ENCODE results near the gene OTOF. TPM values are rescaled to one million over a fixed set of nuclear protein-coding genes. Genes with fewer than 3 reads are reported as not detected.
"Not testable (repeated sequence)": the region's sequence is repeated elsewhere in the genome, so short reads cannot be mapped to it uniquely, and the experiment has no call there.

Gene OTOF
- polyA plus RNA-seq, 2 of the 4 experiments (the other 2 are of a cell fraction) = 0.05 to 0.22 TPM

GRCh38 chr2:26468544-26468943 is 9.4 kb downstream of the OTOF start:
- H3K4me2 ChIP-seq; H3K9me3 ChIP-seq; ATAC-seq; POLR2A ChIA-PET; H3K4me3 ChIP-seq; FAIRE-seq; H3K27ac ChIP-seq; DNase-seq (ENCODE audit: low read depth in 1 of 2, low spot score in 1 of 2); H3K4me1 ChIP-seq: not testable (repeated sequence)
- peak; percentile 33; the same call in 1 of the 2 replicates for TF ChIP-seq KDM1A (IDR thresholded peaks at IDR 0.05; ENCODE audit: low read depth)
- 100% methylated on average over 1 of the region's 1 CpG for WGBS (ENCODE audit: missing lambda C conversion rate)
- CTCF ChIA-PET = interaction anchor here (1.0 to 2.6 kb wide), 7 partner anchors 9 to 155 kb away, joined by 3 to 15 read pairs (median 5); partner anchors contain the start of gene OTOF

- Histone ChIP-seq H3K27ac (peak overlapping the region; percentile 43 to 78), H3K9me3 (no peaks in the 10 kb centered on the region), H3K4me2 (no peak overlapping the region), H3K4me1 (peaks cover 18% of the 10 kb centered on the region), H3K4me3 (no peak overlapping the region)
- CTCF ChIA-PET = interaction anchor here (0.9 to 2.3 kb wide), 7 partner anchors 9 to 322 kb away, joined by 3 to 14 read pairs (median 6); no protein-coding TSS in a partner anchor
- POLR2A ChIA-PET = no interaction called here
- 88% methylated on average over 22 of the region's 22 CpGs for WGBS (ENCODE audit: missing lambda C conversion rate)
- DNase-seq (ENCODE audit: low read depth in 1 of 2, low spot score in 1 of 2) = peak in 1 of 2 experiments; percentile 35
- TF ChIP-seq MAFK (IDR thresholded peaks at IDR 0.05; ENCODE audit: partially characterized antibody) (peak; percentile 79), CHD4 (IDR thresholded peaks at IDR 0.05; ENCODE audit: borderline replicate concordance) (no peak), BCL3 (IDR thresholded peaks at IDR 0.05) (no peak), NFE2L2 (conservative IDR thresholded peaks at IDR 0.05; ENCODE audit: low read length) (peak; percentile 82)
- no peak for ATAC-seq
- FAIRE-seq = no peak
Observed at GRCh38 chr2:26466662-26467310, 11.1 kb downstream of the OTOF start.

- CTCF ChIA-PET = interaction anchor here (1.2 to 2.3 kb wide), 2 partner anchors 37 to 280 kb away, joined by 5 to 14 read pairs; no protein-coding TSS in a partner anchor
- POLR2A ChIA-PET = no interaction called here
- ATAC-seq (no peak), DNase-seq (ENCODE audit: low read depth in 1 of 2, low spot score in 1 of 2) (no peak), FAIRE-seq (no peak)
- TF ChIP-seq ZFP36 (IDR thresholded peaks at IDR 0.05; ENCODE audit: borderline replicate concordance, partially characterized antibody) = peak; percentile 41
- TF ChIP-seq CHD2 (IDR thresholded peaks at IDR 0.05; ENCODE audit: low read length, partially characterized antibody) = no peak
- peak overlapping the region in 1 of 2 experiments; percentile 78; a peak in 1 of 6 replicates for H3K27ac ChIP-seq
- H3K9me3 ChIP-seq = no peaks in the 10 kb centered on the region
- H3K4me1 ChIP-seq = peaks cover 18% of the 10 kb centered on the region
- H3K4me2 ChIP-seq = no peak overlapping the region
- no peak overlapping the region for H3K4me3 ChIP-seq
- WGBS (ENCODE audit: missing lambda C conversion rate) = 86% methylated on average over 10 of the region's 10 CpGs
Observed at GRCh38 chr2:26465981-26466471, 11.9 kb downstream of the OTOF start.

GRCh38 chr2:26465266-26465925 is 12.5 kb downstream of the OTOF start:
- no peaks in the 10 kb centered on the region for H3K9me3 ChIP-seq
- WGBS (ENCODE audit: missing lambda C conversion rate) = 91% methylated on average over 11 of the region's 11 CpGs
- DNase-seq (ENCODE audit: low read depth in 1 of 2, low spot score in 1 of 2) (no peak), FAIRE-seq (no peak), ATAC-seq (no peak)
- H3K4me2 ChIP-seq = no peak overlapping the region
- peaks cover 18% of the 10 kb centered on the region for H3K4me1 ChIP-seq
- peak overlapping the region in 1 of 2 experiments; percentile 78; a peak in 1 of 6 replicates for H3K27ac ChIP-seq
- TF ChIP-seq JUN (IDR thresholded peaks at IDR 0.05) = no peak
- no peak for TF ChIP-seq CBX8 (IDR thresholded peaks at IDR 0.05)
- TF ChIP-seq BHLHE40 (IDR thresholded peaks at IDR 0.05; ENCODE audit: low read depth, low read length) = no peak
- TF ChIP-seq NFE2L2 (conservative IDR thresholded peaks at IDR 0.05; ENCODE audit: low read length) = no peak
- no peak for TF ChIP-seq ZC3H11A (IDR thresholded peaks at IDR 0.05)
- no peak for TF ChIP-seq POLR2AphosphoS2 (conservative IDR thresholded peaks at IDR 0.05; ENCODE audit: low read length)
- no peak for TF ChIP-seq ZSCAN20 (CRISPR knock-in tag; IDR thresholded peaks at IDR 0.05)
- TF ChIP-seq ZNF302 (CRISPR knock-in tag; IDR thresholded peaks at IDR 0.05) = no peak
- no peak for TF ChIP-seq E2F6 (IDR thresholded peaks at IDR 0.05; ENCODE audit: borderline replicate concordance, low read depth)
- no peak for TF ChIP-seq PBX3 (IDR thresholded peaks at IDR 0.05)
- TF ChIP-seq SREBF2 (IDR thresholded peaks at IDR 0.05) = no peak
- TF ChIP-seq RNF2 (IDR thresholded peaks at IDR 0.05; ENCODE audit: borderline replicate concordance, low read depth) = no peak
- no peak for TF ChIP-seq NR3C1 (IDR thresholded peaks at IDR 0.05)
- no peak for TF ChIP-seq KDM1A (IDR thresholded peaks at IDR 0.05; ENCODE audit: low read depth)
- no peak for TF ChIP-seq NPAS2 (CRISPR knock-in tag; IDR thresholded peaks at IDR 0.05; ENCODE audit: borderline replicate concordance)
- no peak for TF ChIP-seq POLR2A (IDR thresholded peaks at IDR 0.05; ENCODE audit: low read length)
- no peak for TF ChIP-seq GATA3 (IDR thresholded peaks at IDR 0.05; ENCODE audit: borderline replicate concordance)
- TF ChIP-seq JUNB (IDR thresholded peaks at IDR 0.05) = no peak
- TF ChIP-seq FOXS1 (CRISPR knock-in tag; IDR thresholded peaks at IDR 0.05) = no peak
- no peak for TF ChIP-seq ZFP36 (IDR thresholded peaks at IDR 0.05; ENCODE audit: borderline replicate concordance, partially characterized antibody)
- POLR2A ChIA-PET = no interaction called here
- CTCF ChIA-PET = interaction anchor here (1.2 kb wide), 1 partner anchor 281 kb away, joined by 5 read pairs; no protein-coding TSS in a partner anchor
- no peak overlapping the region for H3K4me3 ChIP-seq

Measured in A549 (cell line).